NCI-H2171 (cell line): ENCODE data around the gene TIMP1.
A peak's percentile ranks its signal among the peaks of the same experiment; 100 is the strongest.

Experiments used
- DNase-seq: peaks from one replicate; lab custom pipeline; 2025; lab: John Stamatoyannopoulos, UW

Gene TIMP1

DNA sequence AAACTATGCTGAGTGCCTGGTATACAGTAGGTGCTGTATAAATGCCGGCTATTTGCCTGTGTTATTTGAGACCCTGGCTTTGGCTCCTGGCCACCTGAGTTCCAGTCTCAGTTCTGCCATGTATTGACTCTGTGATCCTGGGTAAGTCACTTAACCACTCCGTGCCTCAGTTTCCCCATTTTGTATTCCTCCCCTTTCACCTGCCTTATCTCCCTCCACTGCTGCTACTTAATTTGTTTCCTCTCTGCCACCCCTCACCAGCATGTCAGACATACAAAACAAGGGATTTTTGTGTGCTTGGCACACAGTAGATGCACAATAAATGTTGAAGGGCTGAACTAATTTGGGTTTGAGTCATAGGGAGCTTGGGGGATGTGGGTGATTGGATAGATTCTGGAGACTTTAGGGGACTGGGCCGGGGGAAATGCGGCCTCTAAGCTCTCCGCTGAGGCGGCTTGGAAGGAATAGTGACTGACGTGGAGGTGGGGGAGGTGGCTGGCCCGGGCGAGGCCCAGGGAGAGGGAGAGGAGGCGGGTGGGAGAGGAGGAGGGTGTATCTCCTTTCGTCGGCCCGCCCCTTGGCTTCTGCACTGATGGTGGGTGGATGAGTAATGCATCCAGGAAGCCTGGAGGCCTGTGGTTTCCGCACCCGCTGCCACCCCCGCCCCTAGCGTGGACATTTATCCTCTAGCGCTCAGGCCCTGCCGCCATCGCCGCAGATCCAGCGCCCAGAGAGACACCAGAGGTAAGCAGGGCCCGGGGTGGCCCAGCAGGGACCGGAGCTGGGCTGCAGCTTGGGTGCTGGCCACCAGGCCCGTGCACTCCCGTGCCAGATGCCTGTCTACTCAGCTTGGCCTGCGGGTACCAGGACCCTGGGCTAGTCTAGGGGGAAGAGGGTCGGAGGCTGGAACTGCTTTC is at the start of gene TIMP1:
TIMP1 (plus strand) TSS at position 706 of the 917 bp plus-strand sequence. CDS start 980 bp downstream, outside the sequence.
- DNase-seq, result no peak

GRCh38 chrX:47539860-47540259 is 42.4 kb upstream of the TIMP1 start:
- DNase-seq, result no peak

DNA sequence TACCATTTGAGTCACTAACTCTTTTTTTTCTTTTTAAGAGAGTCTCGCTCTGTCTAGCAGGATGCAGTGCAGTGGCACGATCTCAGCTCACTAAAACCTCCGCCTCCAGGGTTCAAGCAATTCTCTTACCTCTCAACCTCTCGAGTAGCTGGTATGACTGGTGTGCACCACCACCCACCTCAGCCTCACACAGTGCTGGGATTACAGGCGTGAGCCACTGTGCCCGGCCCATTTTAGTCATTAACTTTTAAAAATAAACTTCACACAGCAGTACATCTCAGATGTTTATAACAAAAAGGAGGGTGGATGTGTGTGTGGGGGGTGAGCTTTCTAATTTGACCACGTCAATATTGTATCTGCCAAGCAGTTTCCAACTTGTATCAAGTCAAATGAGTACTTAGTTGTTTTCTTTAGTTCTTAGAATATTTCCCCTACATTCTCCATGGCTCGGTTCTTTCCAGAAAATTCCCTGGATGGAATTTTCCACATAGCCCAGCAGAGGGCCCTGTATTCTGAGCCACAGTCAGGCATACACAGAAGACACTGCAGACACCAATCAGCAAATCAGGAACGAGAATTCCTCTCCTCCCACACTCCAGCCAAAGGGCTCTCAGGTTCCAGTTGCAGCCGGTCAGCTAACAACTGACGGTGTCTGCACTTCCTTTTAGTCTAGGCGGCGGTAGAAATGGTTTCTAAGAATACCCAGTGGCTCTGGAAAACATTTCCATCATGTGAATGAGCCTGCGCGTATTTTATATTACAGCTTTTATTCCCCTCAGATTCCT is 41.3 kb upstream of the TIMP1 start:
- no peak for DNase-seq

- DNase-seq, result no peak
These were observed 38.7 kb upstream of the TIMP1 start for GRCh38 chrX:47543496-47543895.

GRCh38 chrX:47556045-47556623 is 26.1 kb upstream of the TIMP1 start:
- peak; percentile 70 for DNase-seq

DNA sequence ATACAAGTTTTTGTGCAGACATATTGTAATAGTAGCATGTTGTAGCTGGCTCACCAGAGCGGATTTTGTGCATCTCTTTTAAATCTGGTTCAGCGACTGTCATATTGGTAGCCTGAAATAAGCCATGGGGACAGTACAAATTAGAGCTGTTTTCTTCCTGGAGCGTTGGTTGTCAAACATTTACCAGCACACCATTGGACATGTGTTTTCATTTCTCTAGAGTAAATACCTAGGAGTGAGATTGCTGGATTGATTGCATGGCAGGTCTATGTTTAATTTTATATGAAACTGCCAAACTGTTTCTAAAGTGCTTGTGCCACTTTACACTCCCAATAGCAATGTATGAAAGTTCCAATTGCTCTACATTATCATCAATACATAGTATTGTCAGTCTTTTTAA is 23.8 kb upstream of the TIMP1 start:
- DNase-seq, result no peak

- no peak for DNase-seq
These were observed 21.9 kb upstream of the TIMP1 start for GRCh38 chrX:47560179-47560933.

DNA sequence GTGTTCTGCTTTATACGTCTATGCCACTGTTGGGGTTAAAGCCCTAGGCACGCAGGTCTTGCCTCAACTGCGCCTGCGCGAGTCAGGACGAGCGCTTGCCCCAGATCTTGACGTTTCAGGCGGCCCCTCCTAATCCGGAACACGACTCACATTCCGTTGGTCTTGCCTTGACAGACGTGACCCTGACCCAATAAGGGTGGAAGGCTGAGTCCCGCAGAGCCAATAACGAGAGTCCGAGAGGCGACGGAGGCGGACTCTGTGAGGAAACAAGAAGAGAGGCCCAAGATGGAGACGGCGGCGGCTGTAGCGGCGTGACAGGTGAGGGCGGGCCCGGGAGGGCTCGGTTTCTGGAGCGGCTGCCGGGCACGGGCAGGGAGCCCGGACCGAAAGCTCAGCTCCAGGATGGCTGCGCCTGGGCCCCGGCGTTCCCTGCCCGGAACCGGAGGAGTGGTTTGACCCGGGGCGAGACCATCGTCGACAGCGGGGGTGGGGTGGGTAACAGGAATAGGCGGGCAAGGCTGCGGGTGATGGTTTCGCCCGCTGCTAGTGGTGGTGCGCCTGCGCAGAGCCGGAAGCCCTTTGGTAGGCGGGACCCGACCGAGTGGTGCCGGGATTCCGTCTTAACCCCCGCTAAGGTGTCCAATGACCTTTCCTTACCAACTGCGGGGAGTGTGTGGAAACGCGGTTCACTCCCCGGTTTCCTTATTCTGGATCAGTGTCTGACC is 21.1 kb upstream of the TIMP1 start, which contains the start of gene ARAF:
ARAF (plus strand) TSS at position 272 of the 725 bp plus-strand sequence. CDS start 1,763 bp downstream, outside the sequence.
- peak; percentile 91 for DNase-seq

GRCh38 chrX:47561659-47562151 is 20.5 kb upstream of the TIMP1 start:
- no peak for DNase-seq

- DNase-seq, result no peak
These were observed 19.5 kb upstream of the TIMP1 start for GRCh38 chrX:47562615-47563243.

- DNase-seq, result no peak
These were observed 18.4 kb upstream of the TIMP1 start for GRCh38 chrX:47563801-47564315.

GRCh38 chrX:47564438-47565085 is 17.7 kb upstream of the TIMP1 start:
- DNase-seq, result no peak

DNA sequence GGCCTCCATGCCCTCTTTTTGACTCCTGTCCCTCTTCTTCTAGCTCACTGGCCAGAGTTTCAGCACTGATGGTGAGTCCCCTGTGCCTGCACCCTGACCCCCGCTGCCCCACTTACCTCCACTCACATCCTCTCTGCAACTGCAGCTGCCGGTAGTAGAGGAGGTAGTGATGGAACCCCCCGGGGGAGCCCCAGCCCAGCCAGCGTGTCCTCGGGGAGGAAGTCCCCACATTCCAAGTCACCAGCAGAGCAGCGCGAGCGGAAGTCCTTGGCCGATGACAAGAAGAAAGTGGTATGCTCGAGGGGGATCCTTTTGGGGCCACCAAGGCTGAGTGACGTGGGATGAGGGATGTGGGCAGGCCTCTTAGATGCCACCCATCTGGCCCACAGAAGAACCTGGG is 15.4 kb upstream of the TIMP1 start:
- DNase-seq, result no peak

DNA sequence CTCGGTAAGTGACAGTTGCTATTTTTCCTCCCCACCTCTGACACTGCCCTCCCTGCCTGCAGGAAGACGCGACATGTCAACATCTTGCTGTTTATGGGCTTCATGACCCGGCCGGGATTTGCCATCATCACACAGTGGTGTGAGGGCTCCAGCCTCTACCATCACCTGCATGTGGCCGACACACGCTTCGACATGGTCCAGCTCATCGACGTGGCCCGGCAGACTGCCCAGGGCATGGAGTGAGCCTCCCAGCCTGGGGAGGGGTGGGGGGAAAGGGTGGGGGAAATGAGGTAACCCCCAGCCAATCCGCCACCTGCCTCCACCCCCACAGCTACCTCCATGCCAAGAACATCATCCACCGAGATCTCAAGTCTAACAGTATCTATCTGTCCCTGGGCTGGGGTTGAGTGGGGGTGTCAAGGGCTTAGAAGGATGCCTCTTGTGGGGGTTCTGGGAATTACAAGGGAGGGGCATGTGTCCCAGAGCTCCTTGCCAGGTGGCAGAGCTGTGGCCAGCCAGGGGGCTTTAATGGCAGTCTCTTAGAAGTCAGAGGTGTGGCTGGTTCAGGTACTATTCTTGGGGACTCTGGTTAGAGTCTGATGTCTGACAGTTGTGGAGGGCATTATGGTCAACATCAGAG is 13.5 kb upstream of the TIMP1 start:
- DNase-seq, result no peak

DNA sequence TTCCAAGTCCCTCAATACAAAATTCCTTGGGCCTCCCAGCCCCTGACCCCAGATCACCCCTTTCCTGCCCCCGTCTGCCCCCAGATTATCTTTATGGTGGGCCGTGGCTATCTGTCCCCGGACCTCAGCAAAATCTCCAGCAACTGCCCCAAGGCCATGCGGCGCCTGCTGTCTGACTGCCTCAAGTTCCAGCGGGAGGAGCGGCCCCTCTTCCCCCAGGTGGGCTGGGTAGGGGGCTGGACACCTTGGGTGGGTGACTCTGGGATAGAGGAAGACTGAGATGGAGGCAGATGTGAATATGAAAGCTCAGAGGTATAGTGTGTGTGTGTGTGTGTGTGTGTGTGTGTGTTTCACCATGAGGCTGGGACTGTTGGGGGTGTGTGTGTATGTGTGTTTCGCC is 11.4 kb upstream of the TIMP1 start:
- no peak for DNase-seq

- no peak for DNase-seq
These were observed 11.0 kb upstream of the TIMP1 start for GRCh38 chrX:47571215-47571614.

DNA sequence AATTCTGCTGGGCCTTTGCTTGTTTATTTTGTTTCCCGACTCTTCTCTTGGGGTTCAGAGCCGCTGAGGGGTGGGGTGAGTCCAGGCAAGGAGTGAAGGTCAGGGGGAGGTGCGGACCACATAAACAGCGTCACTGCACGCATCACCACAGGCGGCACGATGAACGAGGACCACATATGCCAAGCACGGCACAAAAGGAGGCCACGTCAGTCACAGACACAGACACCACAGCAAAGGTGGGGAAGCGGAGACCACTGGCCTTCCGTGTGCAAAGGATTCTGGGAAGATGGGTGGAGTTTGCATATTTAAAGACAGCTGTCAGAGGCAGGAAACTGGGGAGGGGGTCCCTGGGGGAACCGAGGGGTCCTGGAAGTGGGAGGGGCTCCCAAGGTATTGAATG is 10.3 kb upstream of the TIMP1 start:
- DNase-seq, result no peak

DNA sequence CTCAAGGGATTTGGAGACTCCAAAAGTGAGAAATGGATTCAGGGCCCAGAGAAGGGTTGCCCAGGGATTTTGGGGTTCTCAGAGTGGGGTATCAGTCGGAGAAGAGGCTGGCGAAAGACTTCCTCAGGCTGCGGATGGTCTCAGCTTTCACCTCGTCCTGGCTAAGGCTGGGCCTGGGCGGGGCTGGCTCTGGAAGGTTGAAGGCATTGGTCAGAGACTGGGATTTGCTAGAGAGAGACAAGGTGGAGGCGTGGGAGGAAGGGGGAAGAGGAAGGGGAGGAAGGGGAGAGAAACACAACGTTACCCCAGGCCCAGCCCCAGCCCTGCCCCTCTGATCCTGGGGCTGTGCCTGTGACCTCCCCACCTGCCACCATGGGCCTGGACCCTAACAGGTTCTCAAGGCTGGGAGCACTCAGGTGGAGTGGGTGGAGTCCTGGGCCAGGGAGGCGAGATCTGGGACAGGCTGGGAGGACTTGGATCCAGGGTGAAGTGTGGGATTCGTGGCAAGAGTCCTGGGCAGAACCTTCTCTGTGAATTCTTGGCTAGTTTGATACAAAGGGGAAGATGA is 9.4 kb upstream of the TIMP1 start:
- DNase-seq, result no peak
